Measurements from ENCODE around the gene ZNF584.

ZNF584 gene

DNA sequence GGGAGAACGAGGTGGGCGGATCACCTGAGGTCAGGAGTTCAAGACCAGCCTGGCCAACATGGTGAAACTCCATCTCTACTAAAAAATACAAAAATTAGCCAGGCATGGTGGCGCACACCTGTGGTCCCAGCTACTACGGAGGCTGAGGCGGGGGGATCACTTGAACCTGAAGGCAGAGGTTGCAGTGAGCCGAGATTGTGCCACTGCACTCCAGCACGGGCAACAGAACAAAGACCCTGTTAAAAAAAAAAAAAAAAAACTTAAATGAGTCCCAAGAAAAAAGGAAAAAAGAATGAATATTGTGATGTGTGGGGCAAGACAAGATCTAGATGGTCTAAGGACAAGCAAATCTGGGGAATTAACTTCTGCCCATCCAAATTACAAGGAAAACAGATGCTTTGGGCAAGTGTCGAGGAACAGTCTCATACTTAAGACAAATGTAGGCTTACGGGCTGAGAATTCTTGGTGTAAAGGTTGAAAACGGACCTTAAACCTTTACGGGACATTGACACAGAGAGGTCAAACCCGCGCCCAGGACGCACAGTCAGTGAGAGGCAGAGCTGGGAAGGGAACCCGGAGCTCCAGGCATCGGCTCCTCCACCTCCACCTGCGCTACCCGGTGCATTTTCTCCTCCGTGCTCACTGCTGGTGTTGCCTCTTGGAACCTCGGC lies 57.8 kb downstream of the ZNF584 start:
- no peak for DNase-seq (ENCODE audit: low read depth)

DNA sequence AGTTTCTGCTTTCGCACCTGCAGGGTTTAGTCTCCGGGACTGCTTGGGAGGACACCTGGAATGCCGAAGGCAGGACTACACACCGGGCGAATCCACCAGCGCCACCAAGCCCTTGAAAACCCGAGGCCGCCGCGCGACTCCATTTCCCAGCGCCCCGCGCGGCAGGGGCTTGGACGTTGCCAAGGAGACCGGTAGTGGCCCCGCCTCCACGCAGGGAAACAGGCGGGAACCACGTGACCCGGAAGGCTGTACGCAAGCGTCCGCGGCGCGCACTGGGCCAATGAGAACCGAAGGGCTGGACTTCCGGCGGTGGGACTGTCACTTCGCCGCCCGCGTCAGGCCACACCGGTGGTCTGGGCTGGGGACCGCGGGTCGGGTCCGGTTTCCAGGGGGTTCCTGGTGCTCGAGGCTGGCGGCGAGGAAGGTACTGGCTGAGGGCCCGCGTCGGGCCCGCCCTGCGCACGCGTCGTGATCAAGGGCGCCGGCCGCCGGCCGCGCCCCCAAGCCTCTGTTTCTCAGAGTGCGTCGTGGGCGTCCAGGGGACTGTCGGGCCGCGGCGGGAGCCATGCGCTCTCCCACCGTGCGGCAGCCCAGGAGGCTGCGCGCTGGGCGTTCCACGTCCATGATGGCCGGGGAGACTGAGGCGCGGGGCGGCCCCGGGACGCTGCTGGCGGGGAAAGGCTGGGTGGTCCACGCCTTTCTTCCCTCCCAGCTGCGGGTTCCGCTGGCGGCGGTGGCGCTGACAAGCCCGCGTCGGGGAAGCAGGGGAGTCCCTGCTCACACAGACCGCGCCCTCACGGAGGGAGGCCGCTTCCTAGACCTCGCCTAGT lies 58.5 kb downstream of the ZNF584 start, which contains the start of gene ZNF324:
ZNF324 (plus strand) TSS at position 321 of the 830 bp plus-strand sequence. CDS start 2,106 bp downstream, outside the sequence.
- DNase-seq (ENCODE audit: low read depth), result peak; percentile 98
